ENCODE measurements around the gene NUP93.
"Not testable (repeated sequence)": the region's sequence is repeated elsewhere in the genome, so short reads cannot be mapped to it uniquely, and the experiment has no call there.

Gene NUP93

DNA sequence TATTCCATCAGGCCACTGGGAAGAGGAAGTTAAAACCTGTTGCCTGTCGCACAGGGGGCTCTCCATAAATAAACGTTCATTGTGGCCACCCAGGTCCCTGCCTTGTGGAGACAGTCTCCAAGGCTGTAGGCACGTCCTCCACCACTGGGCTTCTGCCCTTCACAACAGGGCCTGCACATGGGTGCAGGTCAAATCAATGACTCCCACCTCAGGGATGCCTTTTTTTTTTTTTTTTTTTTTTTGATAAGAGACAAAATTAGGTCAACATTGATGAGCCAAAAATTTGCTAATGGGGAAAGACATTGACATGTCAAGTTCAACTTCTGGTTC, 122.4 kb downstream of the NUP93 start:
- DNase-seq: no peak

DNA sequence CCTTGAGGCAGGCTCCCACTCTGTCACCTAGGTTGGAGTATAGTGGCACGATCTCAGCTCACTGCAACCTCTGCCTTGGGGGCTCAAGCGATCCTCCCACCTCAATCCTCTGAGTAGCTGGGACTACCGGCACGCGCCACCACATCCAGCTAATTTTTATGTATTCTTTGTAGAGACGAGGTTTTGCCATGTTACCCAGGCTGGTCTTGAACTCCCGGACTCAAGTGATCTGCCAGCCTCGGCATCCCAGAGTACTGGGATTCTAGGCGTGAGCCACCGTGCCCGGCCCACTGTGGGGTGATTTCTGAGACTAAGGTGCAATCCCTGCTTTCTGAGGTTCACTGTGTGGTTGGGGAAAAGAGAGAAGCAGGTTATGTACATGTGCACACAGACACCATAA, 123.0 kb downstream of the NUP93 start:
- DNase-seq: no peak

DNA sequence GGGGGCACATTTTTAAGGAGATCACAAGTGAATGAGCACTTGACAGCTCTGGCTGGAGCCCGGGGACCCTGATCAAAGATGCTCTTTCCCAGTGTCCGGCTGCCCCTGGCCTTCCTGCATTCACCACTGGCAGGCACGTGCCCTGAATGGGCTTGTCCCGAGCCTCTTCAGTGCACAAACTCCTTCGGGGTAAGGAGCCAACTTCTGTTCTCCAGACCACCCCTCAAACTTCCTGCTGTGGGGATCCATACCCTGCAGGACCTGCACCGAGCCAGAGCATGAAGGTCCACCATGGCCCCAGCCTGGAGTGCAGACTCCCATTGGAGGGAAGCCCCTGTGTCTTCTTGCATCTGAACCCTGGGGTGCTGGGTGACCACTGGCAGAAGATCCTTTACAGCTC, 125.3 kb downstream of the NUP93 start:
- DNase-seq: no peak

DNA sequence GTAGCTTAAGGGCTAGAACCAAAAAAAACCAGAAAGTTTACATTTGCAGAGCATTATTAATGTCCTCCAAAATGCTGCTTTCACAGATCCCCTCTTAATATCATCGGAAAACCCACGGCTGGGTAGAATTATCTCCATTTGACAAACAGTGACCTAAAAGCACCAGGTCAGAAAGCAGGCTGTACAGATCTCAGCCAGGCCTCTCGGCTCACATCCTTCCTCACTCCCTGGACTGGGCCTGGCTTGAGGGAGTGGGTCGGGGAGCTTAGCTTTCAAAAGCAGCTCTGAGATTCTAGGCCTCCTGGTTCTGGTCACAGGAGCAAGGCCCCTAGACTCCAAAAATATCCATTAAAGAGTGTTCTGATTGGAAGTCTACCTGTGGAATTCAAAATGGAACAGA, 126.0 kb downstream of the NUP93 start:
- DNase-seq: no peak

DNA sequence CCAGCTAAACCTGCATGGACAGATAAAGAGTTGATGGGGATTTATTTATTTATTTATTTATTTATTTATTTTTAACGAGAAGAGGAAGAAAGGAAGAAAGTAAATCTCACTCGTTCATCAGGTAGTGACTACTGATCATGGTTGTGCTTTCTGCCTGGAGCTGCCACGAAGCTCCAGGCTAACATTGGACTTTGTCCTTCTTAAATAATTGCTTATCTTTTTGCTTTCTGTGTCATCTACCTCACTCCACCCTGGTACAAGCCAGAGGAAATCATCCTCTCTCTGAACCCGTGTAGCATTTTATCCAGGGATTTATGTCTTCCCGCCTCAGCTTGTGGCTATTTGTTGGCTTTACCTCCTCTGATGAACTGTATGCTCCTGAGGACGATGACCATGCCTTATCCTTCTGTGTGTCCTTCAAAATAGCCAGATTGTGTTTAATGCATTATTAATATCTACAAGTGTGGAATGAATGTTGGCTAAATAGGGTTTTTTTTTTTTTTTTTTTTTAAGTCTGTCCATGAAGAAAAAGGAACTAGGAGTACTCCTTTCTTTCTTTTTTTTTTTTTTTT, 127.0 kb downstream of the NUP93 start:
- DNase-seq: no peak

DNA sequence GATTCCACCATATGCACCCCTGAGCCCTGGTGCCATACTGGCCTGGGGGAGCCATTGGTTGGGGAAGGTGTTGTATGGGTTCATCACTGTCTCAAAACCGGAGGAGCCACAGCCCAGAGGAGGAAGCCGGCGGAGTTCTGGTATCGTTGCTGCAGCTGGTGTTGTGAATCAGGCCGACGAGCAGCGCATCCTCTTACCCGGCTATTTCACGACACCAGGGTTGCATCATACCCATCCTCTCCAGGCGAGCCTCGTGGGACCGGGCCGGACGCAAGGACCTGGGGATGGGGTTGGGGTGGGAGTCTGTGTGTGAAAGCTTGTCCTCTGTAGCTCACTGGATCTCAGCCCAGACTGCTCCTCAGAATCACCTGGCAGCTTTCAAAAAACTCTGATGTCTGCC, 128.4 kb downstream of the NUP93 start:
- DNase-seq: no peak

DNA sequence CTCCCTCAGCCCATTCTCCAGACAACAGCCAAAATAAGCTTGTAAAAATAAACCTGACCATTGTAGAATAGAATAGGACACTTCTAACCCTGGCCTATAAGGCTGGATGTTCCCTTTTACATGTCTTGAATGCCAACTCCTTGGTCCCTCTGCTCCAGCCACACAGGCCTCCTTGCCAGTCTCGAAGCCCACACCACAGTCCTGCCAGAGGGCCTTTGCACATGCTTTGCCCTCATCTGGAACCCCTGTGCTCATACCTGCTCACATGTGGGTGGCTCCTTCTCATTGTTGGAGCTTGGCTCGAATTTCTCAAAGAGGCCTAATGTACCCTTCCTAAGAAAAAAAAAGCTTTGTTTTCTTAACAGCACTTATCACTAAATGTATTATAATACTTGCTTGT, 129.7 kb downstream of the NUP93 start:
- no peak for DNase-seq

DNA sequence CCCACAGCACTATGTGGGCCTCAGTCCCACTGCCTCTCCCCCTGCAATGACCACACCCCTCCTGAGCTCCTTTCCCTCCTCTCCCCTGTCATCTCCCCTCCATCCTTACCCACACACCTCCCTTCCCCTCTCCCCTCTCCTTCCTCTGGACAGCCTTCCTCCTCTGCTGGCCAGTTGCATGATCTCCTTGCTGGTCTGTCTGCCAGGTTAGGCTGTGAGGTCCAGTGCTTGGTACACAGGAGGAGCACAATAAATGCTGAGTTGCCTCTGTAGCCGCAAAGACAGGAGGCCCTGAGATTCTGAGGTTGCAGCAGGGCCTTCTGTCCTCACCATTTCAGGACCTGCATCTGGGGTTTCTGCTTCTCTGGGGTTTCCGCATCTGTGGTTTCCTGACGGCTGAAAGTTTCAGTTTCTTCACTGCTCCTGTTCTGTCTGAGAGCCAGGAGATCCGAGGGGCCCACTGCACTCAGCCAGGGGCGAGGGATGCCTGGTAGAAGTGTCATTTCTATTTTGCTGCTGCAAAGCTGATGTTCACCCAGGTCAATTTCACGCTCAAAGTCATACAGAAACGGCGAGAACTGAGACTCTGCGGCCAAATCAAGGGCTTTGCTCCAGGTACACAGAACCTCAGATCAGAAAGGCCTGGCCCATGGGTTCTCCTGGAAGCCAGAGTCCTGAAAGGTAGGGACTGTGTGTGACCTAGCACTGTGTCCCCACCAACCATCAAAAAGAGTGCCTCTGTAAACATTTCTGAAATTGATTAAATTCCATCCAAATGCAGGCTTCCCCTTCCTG, 130.5 kb downstream of the NUP93 start:
- no peak for DNase-seq

DNA sequence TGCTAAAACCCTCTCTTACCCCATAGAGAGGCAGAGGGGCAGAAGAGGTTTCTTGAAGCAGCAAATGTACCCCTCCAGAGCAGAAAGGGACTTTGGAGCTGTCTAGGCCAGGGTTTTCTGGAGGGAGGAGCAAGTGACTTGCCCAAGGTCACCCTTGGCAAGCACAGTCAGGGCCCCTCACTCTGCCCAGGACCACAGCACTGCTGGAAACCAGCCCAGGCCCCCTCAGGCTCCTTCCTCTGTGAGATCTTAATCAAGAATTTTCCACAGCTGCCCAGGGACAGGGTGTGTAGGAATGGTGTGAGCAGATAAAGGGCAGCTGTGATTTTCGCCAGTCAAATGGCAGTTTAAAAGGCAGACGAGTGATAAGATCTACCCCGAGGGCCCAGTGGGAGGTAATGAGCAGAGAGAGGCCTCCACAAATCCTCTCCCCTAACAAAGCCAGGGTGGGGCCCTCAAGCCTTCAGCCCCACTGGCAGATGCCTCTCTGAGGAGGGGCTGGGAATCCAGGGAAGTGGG, 131.2 kb downstream of the NUP93 start:
- no peak for DNase-seq

DNA sequence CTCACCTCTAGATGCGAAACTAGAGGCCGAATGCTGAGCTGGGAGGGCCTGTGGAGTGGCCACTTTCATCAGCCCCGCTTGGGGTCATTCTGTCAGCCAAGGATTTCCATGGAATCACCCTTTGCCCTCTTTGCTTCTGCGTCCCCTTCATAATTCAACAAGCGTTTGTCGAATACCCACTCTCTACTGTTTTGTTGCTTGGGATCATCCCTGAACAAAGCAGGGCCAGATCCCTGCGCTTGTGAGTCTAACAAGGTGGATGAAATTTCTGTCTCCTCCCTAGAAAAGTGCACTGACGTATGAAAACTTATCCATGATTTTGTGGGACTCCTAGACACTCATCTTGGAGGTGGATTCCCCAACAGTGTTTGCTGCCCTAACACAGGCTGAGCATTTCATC, 131.8 kb downstream of the NUP93 start:
- no peak for DNase-seq

DNA sequence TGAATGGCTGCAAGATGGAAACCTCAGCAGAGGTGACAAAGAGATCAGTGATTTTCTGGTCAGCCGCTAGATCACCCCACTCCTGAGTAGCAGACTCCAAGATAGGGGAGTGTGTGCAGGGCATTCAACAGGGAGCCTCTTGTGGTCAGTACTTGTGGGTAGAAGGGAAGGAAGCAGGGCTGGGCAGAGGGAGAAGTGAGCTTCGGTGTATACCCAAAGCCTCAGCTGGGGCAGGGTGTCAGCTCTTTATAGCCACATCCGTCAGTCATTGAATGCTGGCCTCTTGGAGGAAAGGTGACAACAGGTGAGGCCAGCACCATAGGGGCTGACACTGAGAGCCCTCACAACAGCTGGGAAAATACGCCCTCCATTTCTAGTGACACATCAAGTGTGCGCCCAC, 132.8 kb downstream of the NUP93 start:
- no peak for DNase-seq

DNA sequence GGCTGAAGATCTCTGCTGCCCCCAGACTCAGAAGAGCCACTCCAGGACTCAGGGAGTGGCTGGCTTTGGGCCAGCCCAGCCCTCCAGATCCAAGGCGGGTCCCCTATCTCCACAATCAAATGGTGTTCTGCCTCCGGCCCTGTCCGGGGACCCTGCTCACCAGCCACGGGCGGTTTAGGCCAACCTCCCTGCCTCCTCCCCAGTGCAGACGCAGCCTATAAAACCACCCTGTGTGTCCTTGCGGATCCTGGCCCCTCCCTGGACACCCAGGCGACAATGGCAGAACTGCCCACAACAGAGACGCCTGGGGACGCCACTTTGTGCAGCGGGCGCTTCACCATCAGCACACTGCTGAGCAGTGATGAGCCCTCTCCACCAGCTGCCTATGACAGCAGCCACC, 135.0 kb downstream of the NUP93 start, which contains the start of gene SLC12A3:
Gene SLC12A3 (plus strand): TSS at position 248 of the 400 bp plus-strand sequence. CDS start 29 bp downstream, at position 277.
- no peak for DNase-seq

DNA sequence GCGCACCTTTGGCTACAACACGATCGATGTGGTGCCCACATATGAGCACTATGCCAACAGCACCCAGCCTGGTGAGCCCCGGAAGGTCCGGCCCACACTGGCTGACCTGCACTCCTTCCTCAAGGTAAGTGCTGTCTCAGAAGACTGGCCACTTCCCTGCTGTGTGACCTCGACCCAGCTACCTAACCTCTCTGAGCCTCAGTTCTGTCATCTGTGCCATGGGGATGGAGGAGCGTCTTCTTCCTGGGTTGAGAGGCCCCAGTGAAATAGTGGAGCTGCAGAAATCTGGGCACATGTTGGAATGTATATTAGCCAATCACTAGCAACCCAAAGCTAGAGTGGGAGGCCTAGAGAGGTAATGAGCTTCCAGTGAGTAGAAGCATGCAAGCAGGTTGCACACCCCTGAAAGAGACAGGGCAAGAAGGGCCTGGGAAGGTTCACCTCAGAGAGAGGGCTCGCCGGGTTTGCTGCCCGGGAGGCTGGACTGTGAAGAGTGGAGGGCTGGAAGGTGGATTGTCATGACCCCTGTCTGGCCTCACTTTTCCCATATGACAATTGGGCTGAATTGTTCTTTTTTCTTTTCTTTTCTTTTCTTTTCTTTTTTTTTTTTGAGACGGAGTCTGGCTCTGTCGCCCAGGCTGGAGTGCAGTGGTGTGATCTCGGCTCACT, 135.6 kb downstream of the NUP93 start:
- no peak for DNase-seq

DNA sequence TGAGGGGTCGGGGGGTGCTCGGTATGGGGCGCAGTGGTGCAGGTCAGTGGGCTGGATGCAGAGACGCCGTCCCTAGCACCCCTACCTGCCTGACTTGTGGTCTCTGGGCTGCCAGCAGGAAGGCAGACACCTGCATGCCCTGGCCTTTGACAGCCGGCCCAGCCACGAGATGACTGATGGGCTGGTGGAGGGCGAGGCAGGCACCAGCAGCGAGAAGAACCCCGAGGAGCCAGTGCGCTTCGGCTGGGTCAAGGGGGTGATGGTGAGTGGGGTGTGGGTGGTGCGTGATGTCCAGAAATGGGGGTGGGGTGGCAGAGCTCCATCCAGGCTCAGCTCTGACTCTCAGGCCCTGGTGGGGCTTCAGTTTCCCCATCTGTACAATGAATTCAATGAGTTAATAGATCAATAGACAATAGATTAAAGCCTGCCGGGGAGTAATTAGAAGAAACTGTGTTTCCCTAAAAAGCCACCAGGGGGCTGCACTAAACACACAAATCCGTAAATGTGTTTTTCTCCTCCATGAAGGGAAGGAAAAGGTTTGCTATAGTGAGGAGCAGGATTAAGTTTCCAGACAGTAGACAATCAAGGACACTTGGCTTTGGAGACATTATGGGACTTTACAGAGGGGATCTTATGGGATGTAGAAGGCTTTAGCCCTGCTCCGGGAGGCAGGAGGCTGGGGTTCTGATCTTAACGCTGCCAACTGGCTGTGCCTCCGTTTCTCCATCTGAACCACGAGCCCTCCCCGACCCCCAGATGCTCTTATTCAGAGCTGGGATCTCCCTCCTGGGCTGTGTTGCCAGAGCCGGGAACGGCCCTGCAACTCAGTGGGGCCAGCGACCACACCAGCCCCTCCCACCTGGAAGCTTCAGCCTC, 137.3 kb downstream of the NUP93 start:
- no peak for DNase-seq

DNA sequence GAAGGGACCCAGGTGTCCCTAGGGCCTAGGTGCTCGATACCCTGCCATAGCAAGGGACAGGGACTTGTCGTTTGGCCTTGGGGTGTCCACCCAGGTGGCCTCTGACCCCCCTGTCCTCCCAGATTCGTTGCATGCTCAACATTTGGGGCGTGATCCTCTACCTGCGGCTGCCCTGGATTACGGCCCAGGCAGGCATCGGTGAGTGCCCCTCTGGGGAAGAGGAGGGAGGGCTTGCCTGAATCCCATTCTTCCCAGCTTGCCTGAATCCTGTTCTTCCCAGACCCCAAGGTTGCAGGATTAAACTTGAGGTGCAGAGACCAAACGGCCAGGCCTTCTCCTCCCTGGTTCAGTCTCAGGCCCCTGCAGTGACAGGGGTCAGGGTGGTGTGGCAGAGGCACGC, 138.2 kb downstream of the NUP93 start:
- no peak for DNase-seq

DNA sequence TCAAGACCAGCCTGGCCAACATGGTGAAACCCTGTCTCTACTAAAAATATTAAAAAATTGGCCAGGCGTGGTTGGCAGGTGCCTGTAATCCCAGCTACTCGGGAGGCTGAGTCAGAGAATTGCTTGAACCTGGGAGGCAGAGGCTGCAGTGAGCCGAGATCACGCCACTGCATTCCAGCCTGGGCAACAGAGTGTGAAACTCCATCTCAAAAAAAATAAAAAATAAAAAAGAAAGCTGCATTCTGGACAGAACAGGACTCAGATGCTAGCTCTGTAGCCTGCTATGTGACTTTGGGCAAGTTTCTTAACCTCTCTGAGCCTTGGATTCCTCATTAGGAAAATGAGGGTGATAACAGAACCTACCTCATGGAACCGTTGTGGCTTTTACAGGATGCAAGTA, 138.8 kb downstream of the NUP93 start:
- DNase-seq: not testable (repeated sequence)

DNA sequence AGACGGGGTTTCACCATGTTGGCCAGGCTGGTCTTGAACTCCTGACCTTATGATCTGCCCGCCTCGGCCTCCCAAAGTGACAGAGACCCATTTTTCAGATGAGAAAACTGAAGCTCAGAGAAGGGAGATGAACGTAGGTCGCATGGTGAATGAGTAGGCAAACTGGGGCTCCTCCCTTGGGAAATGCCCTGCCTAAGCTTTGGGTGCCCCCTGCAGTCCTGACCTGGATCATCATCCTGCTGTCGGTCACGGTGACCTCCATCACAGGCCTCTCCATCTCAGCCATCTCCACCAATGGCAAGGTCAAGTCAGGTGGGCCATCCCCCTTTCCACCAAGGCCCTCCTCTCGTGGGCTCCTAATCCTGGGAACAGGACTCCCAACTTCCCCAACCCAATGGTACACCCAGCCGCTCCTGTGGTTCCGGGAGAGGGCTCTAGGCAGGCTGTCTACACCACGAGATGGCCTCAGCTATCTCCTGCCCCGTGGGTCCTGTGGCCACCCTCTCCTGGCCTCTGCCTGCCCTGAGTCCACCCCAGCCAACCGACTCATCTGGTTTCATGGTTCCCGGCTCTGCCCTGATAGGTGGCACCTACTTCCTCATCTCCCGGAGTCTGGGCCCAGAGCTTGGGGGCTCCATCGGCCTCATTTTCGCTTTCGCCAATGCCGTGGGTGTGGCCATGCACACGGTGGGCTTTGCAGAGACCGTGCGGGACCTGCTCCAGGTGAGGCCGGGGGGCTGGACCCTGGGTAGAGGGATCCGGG, 139.8 kb downstream of the NUP93 start:
- DNase-seq: no peak

DNA sequence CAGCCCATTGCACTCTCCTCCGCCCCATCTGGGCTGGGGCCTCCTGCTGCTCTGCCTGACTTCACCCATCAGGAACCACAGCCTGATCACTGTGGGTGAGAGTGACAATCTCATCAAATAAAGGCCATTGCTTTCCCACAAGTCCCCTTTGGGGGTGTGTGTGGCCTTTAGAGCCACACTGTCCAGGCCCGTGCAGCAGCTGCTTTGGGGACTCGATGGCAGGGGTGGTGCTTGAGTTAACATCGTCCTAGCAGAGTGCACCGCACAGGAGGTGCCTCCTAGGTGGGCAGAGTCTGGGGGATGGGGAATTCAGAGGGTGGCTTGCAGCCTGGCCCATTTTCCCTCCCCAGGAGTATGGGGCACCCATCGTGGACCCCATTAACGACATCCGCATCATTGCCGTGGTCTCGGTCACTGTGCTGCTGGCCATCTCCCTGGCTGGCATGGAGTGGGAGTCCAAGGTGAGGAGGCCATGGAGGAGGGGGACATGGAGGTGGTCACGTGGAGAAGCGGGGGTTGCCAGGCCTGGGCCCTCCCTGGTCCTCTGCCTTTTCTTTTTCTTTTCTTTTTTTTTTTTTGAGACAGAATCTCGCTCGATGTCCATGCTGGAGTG, 140.5 kb downstream of the NUP93 start:
- no peak for DNase-seq

DNA sequence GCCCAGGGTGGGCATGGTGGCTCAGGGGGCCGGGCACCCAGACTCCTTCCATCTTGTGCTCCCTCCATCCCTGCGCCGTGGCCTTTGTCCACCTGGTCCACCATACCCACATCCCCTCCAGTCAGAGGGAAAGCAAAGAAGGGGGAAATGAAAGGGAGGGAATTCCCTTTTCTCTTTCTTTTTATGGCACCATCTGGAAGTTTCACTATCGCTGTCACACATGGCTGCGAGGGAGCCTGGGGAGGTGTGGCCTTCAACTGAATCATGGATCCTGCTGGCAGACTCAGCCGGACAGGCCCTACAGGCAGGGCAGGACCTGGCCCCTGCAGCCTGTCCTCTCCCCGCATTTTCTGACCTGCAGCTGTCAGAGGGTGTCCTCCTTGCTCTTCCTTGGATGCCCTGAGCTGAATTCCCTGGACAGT, 141.3 kb downstream of the NUP93 start:
- DNase-seq: no peak

DNA sequence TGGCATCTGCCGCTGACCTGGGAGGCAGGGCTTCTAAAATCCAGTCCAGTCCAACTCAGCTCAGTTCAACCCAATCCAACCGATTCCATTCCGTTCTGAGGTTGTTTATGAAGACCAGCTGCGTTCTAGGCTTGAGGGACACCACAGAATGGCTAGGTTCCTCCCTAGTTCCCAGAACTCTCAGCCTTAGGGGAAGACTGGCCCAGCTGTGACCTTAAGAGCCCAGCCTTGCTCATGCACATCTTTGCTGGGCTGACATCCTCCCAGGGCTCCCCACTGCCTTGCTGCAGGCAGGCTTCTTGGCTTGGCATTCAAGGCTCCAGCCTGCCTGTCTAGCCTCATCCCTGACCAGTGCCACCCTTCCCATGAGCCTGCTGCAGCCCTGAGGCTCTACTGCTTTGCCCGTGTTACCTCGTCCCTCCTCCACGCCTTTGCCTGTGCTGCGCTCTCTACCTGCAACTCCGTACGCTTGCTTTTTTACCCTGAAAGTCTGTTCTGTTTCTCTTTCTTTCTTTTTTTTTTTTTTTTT, 143.0 kb downstream of the NUP93 start:
- DNase-seq: no peak

DNA sequence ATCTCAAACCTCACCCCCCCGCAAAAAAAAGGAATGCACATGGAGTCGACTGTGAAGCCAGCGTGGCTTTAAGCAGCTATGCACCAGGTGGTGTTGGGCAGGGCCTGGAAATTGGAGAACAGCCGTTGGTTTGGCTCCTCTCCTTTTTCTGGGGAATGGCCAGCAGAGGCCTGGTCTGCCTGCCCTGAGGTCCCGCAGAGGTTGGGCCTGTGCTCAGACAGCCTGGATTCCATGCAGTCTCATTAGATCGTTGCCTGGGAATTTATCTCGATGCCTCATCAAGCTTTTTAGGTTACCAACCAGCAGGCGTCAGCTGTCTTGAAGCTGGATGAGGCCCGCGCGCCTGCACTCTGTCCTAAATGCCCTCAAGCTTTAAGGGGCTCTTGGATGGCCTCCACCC, 144.9 kb downstream of the NUP93 start:
- DNase-seq: no peak

DNA sequence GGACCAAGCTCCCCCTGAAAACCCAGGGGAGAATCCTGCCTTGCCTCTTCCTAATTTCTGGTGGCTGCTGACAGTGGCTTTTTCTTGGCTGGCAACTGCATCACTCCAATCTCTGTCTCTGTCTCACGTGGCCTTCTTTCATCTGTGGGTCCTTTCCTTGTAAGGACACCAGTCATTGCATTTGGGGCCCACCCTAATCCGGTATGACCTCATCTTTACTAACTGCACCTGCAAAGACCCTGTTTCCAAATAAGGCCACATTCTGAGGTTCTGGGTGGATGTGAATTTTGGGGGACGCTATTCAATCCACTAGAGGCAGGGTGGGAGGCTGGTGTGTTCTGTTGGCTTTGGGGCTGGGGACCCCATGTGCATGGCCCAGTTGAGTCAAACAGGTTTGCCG, 146.1 kb downstream of the NUP93 start:
- no peak for DNase-seq

Data from NCI-H187 treated with DMSO at 0.1 percent for 48 hours (cell line).